Esophagus squamous epithelium (tissue), 4 donors: ENCODE results near the gene ARID2.

Experiments used
- POLR2A ChIP-seq, 4 donors: fragments of 450-650 bp; IDR thresholded peaks; one replicate each; pipeline ENCODE4 v1.6.1; 2017; ENCODE audit warnings: antibody characterized with exemption in 4 of 4, mild to moderate bottlenecking in 4 of 4, moderate library complexity in 3 of 4
- TF ChIP-seq, protein P1 (sequence below), 6 experiments: fragments of 450-650 bp in 4 of 6; fragments of 200-600 bp in 2 of 6; sonication (generic) in 2 of 6; IDR thresholded peaks; one replicate each; pipeline ENCODE4 v1.5.1; 2016 to 2019; ENCODE audit warnings: antibody characterized with exemption in 6 of 6, mild to moderate bottlenecking in 4 of 6, moderate library complexity in 4 of 6

DNA sequence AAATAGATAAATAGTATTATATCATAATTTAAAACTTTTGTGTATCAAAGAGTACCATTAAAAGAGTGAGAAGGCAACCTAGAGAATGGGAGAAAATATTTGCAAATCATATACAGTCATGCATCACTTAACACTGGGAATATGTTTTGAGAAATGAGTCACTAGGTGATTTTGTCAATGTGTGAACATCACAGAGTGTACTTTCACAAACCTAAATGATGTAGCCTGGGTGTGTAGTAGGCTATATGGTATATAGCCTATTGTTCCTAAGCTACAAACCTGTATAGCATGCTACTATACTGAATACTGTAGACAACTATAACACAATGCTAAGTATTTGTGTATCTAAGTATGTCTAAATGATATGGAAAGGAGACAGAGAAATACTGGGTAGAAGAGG, 48.0 kb upstream of the ARID2 start:
- no peak for TF ChIP-seq POLR2A (IDR thresholded peaks at IDR 0.05)
- TF ChIP-seq, protein P1, sequence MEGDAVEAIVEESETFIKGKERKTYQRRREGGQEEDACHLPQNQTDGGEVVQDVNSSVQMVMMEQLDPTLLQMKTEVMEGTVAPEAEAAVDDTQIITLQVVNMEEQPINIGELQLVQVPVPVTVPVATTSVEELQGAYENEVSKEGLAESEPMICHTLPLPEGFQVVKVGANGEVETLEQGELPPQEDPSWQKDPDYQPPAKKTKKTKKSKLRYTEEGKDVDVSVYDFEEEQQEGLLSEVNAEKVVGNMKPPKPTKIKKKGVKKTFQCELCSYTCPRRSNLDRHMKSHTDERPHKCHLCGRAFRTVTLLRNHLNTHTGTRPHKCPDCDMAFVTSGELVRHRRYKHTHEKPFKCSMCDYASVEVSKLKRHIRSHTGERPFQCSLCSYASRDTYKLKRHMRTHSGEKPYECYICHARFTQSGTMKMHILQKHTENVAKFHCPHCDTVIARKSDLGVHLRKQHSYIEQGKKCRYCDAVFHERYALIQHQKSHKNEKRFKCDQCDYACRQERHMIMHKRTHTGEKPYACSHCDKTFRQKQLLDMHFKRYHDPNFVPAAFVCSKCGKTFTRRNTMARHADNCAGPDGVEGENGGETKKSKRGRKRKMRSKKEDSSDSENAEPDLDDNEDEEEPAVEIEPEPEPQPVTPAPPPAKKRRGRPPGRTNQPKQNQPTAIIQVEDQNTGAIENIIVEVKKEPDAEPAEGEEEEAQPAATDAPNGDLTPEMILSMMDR (IDR thresholded peaks at IDR 0.05), result no peak
